NB4 (cell line): ENCODE data around the gene PPIB.

Experiments
- CTCF ChIP-seq: IDR thresholded peaks from one replicate; pipeline ENCODE4 v1.5.1; 2012; ENCODE audit warnings: low read depth, low read length
- POLR2A ChIP-seq: IDR thresholded peaks from 2 replicates; pipeline ENCODE4 v1.6.1; 2011; ENCODE audit warnings: mild to moderate bottlenecking; ENCODE audit not compliant: insufficient read length; ENCODE audit errors: extremely low read depth
- TF ChIP-seq, protein P1 (sequence below): IDR thresholded peaks from 2 replicates; pipeline ENCODE4 v1.6.1; 2011; ENCODE audit warnings: low read depth, low read length

DNA sequence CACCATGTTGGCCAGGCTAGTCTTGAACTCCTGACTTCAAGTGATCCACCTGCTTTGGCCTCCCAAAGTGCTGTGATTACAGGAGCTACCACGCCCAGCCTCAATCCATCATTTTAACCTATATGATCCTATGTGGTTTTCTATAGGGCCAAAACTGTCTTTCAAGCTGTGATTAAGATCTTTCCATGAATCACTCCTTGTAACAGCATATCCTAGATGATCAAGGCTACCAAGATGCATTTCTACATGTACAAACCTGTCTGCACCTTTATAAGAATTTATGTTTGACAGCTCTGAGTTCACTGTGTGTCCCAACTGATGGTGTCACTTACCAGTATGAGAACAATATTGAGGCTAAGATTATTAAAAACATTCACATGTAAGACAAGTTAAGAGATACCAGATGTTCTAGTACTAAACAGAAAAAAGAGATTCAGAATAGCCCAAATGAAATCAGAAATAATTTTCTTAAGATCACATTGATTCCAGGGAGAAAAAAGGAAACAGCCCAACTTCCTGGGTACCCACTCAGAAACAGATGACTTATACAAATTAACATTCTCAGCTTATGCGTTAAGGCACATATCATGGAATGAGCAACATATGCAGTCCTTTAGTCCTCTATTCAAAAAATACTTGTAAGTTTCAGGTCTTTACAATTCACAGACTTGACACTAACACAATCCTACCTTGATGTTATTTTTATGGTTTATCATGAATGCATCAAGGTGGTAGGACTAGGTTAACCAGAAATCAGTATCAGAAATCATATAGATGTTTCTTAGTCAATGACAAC, 24.8 kb upstream of the PPIB start:
- TF ChIP-seq CTCF: no peak
- TF ChIP-seq, protein P1, sequence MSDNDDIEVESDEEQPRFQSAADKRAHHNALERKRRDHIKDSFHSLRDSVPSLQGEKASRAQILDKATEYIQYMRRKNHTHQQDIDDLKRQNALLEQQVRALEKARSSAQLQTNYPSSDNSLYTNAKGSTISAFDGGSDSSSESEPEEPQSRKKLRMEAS: no peak
- TF ChIP-seq POLR2A: no peak
